GM21723 (cell line): ENCODE measurements around the gene GCNT2.
"Not testable (repeated sequence)": the region's sequence is repeated elsewhere in the genome, so short reads cannot be mapped to it uniquely, and the experiment has no call there.

Experiments used
- ATAC-seq: cut with Tn5 transposase; IDR thresholded peaks from one replicate; pipeline ENCODE4 v1.9.1; 2021; ENCODE audit warnings: mild to moderate bottlenecking, moderate library complexity; ENCODE audit not compliant: unreplicated experiment

GCNT2 gene

GRCh38 chr6:10521104-10521808, at the start of gene GCNT2:
TSS of gene GCNT2 (plus strand) at chr6:10521351. CDS start at chr6:10528912, 7,561 bp downstream.
- peak; percentile 65 for ATAC-seq

- no peak for ATAC-seq
These were observed 48.5 kb upstream of the GCNT2 start for GRCh38 chr6:10472634-10473033.

GRCh38 chr6:10478187-10479040, 42.7 kb upstream of the GCNT2 start:
- peak; percentile 74 for ATAC-seq

- ATAC-seq: no peak
These were observed 41.0 kb upstream of the GCNT2 start for GRCh38 chr6:10479939-10480700.

- ATAC-seq: no peak
These were observed 40.0 kb upstream of the GCNT2 start for GRCh38 chr6:10481101-10481500.

GRCh38 chr6:10482636-10483257, 38.4 kb upstream of the GCNT2 start:
- no peak for ATAC-seq

- no peak for ATAC-seq
These were observed 36.2 kb upstream of the GCNT2 start for GRCh38 chr6:10484912-10485311.

GRCh38 chr6:10485406-10485805, 35.7 kb upstream of the GCNT2 start:
- ATAC-seq: no peak

- no peak for ATAC-seq
These were observed 34.9 kb upstream of the GCNT2 start for GRCh38 chr6:10486215-10486614.

- not testable (repeated sequence) for ATAC-seq
These were observed 34.1 kb upstream of the GCNT2 start for GRCh38 chr6:10486944-10487588.

- no peak for ATAC-seq
These were observed 33.4 kb upstream of the GCNT2 start for GRCh38 chr6:10487668-10488327.

GRCh38 chr6:10491463-10491862, 29.7 kb upstream of the GCNT2 start:
- no peak for ATAC-seq

GRCh38 chr6:10491905-10492304, 29.2 kb upstream of the GCNT2 start:
- not testable (repeated sequence) for ATAC-seq

- no peak for ATAC-seq
These were observed 26.1 kb upstream of the GCNT2 start for GRCh38 chr6:10495029-10495428.

- no peak for ATAC-seq
These were observed 15.6 kb upstream of the GCNT2 start for GRCh38 chr6:10505529-10505928.

- no peak for ATAC-seq
These were observed 13.9 kb upstream of the GCNT2 start for GRCh38 chr6:10507298-10507697.

- ATAC-seq: no peak
These were observed 13.4 kb upstream of the GCNT2 start for GRCh38 chr6:10507715-10508114.

GRCh38 chr6:10510592-10511367, 10.4 kb upstream of the GCNT2 start:
- peak; percentile 98 for ATAC-seq

GRCh38 chr6:10511477-10511876, 9.7 kb upstream of the GCNT2 start:
- no peak for ATAC-seq
